Stomach (tissue), 9 donors: Measurements from ENCODE around the gene NPTX1. TPM values are rescaled to one million over a fixed set of nuclear protein-coding genes. Genes with fewer than 3 reads are reported as not detected.

Source experiments
- DNase-seq, 2 donors: peaks; one replicate each; pipeline versions ENCODE4 v3.0.0 to v3.0.0-alpha.2; 2013 to 2019
- H3K27ac ChIP-seq, 5 donors: fragments of 200-600 bp in 4 of 5; sonication (generic) in 4 of 5; one replicate each; pipeline ENCODE4 v1.5.1; 2013 to 2019; ENCODE audit warnings: mild to moderate bottlenecking in 1 of 5, moderate library complexity in 1 of 5
- H3K27me3 ChIP-seq, 3 donors: fragments of 200-600 bp; sonication (generic); one replicate each; pipeline ENCODE4 v1.5.1; 2017 to 2019; ENCODE audit warnings: mixed run types in 1 of 3
- H3K36me3 ChIP-seq, 4 donors: fragments of 200-600 bp; sonication (generic); 1 replicate in 3 of 4; 2 replicates in 1 of 4; pipeline ENCODE4 v1.5.1; 2016 to 2019
- H3K4me1 ChIP-seq, 4 donors: fragments of 200-600 bp; sonication (generic); one replicate each; pipeline ENCODE4 v1.5.1; 2016 to 2019
- H3K4me3 ChIP-seq, 4 donors: fragments of 200-600 bp; sonication (generic) in 3 of 4; one replicate each; pipeline ENCODE4 v1.5.1; 2016 to 2019; ENCODE audit warnings: mild to moderate bottlenecking in 1 of 4
- H3K9me3 ChIP-seq, 4 donors: fragments of 200-600 bp; sonication (generic); one replicate each; pipeline ENCODE4 v1.5.1; 2016 to 2019
- EP300 ChIP-seq: sonication (generic); formaldehyde crosslinking; IDR thresholded peaks from one replicate; pipeline ENCODE4 v1.6.1; 2017; ENCODE audit warnings: antibody characterized with exemption
- POLR2A ChIP-seq, 4 donors: fragments of 450-650 bp; IDR thresholded peaks; one replicate each; pipeline ENCODE4 v1.6.1; 2016; ENCODE audit warnings: antibody characterized with exemption in 4 of 4, control low read depth in 2 of 4, mild to moderate bottlenecking in 1 of 4, moderate library complexity in 1 of 4
- POLR2AphosphoS5 ChIP-seq, 3 donors: sonication (generic); formaldehyde crosslinking; IDR thresholded peaks; one replicate each; pipeline ENCODE4 v1.6.1; 2016; ENCODE audit warnings: antibody characterized with exemption in 3 of 3
- WGBS, 5 donors: extraction: QIAGEN DNeasy Blood & Tissue Kit in 3 of 5; methylation state at CpG; one replicate each; pipeline versions ENCODE4 v1.1.5 to v1.1.7; 2013 to 2018; 5-methylcytosine and 5-hydroxymethylcytosine counted together
- intact Hi-C: fragments of 100-400 bp; cut with DNase I; formaldehyde crosslinking; loops from one replicate; pipeline ENCODE4 v1.15.1; 2023; ENCODE audit warnings: low total_unique reads
- polyA plus RNA-seq, 3 donors: library from polyadenylated mRNA; stranded (reverse); fragments of 200-250 nt; gene quantifications; one replicate each; pipeline ENCODE4 v1.2.3, GENCODE V29; 2013
- total RNA-seq, 5 donors: library from RNA; depleted of rRNA; stranded (reverse); fragments of >200 nt; gene quantifications; one replicate each; pipeline versions ENCODE4 v1.1.0 to v1.2.3, GENCODE V29; 2014 to 2016
- TF ChIP-seq, protein P1 (sequence below), 7 experiments: fragments of 450-650 bp in 4 of 7; fragments of 200-600 bp in 3 of 7; sonication (generic) in 3 of 7; IDR thresholded peaks; one replicate each; pipeline ENCODE4 v1.5.1; 2016 to 2019; ENCODE audit warnings: antibody characterized with exemption in 7 of 7, control low read depth in 2 of 7, mild to moderate bottlenecking in 1 of 7
- donor health status: healthy with polysubstance abuse.
- donor health status: Bipolar disorder and iron deficiency.
- donor health status: healthy.

Gene NPTX1
- total and polyA plus RNA-seq, 8 donors = 0.31 to 9.3 (median 2.0) TPM; not detected in 1

DNA sequence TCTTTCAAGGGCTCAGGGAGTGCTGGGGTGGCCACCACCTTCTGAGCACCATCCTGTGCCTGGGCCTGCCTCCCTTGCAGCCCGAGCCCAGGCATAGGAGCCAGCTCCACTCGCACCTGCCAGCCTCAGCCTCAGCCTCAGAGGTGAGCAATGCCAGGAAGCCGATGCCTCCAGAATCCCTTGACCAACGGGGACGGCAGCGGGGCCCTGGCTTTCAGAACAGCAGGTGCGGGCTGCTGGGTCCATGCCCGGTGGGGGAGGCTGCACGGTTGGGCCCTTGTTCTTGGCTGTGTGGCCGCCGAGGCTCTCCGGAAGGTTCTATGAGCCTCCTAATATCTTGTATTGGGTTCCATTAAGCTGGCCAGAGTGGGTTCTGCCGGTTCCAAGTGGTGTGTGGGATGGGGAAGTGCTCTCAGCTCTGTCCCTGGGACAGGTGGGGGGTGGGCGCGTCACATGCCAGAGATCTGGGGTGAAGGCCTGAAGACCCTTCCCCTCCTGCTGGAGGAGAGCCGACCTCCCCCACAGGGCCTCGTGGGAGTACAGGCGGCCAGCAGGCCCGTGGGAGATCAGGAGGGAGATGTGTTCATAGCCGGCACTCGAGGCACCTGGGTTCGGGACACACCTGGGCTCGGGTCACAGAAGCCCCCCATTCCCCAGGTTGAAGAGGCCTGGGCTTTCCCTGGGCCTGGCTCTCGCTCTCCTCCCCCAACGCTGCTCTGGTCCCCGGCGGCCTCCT is 27.0 kb downstream of the NPTX1 start:
- no peak for DNase-seq
- WGBS, 5 donors = 78 to 93% (median 84%) methylated on average over 15 to 27 of the region's 27 CpGs
- intact Hi-C loops = no loop called here

DNA sequence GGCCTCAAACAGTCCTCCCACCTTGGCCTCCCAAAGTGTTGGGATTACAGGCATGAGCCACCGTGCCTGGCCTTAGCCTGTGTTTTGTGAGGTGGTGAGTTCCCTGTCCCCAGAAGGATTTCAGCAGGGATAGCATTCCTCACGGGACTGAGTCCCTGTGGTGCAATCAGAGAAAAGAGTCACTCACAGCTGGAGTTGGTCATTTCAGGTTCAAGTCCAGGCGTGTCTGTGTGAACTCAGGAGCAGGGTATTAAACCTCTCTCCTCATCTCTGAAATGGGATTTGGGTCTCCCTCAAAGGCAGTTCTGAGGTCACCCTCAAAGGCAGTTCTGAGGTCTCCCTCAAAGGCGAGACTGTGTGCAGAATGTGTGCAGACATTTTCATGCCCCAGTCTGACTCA is 28.6 kb downstream of the NPTX1 start:
- DNase-seq = no peak
- H3K4me3 ChIP-seq = no peak overlapping the region
- H3K4me1 ChIP-seq = peaks cover 0 to 14% (median 9%) of the 10 kb centered on the region in 4 donors
- H3K27ac ChIP-seq = no peak overlapping the region
- 82 to 88% (median 84%) methylated on average over 4 of the region's 4 CpGs for WGBS, 5 donors
- intact Hi-C loops = no loop called here
- H3K9me3 ChIP-seq = no peaks in the 10 kb centered on the region
- H3K36me3 ChIP-seq = no peaks in the 10 kb centered on the region
- TF ChIP-seq POLR2AphosphoS5 (IDR thresholded peaks at IDR 0.05) (no peak), EP300 (no peak), POLR2A (IDR thresholded peaks at IDR 0.05) (no peak)
- TF ChIP-seq, protein P1, sequence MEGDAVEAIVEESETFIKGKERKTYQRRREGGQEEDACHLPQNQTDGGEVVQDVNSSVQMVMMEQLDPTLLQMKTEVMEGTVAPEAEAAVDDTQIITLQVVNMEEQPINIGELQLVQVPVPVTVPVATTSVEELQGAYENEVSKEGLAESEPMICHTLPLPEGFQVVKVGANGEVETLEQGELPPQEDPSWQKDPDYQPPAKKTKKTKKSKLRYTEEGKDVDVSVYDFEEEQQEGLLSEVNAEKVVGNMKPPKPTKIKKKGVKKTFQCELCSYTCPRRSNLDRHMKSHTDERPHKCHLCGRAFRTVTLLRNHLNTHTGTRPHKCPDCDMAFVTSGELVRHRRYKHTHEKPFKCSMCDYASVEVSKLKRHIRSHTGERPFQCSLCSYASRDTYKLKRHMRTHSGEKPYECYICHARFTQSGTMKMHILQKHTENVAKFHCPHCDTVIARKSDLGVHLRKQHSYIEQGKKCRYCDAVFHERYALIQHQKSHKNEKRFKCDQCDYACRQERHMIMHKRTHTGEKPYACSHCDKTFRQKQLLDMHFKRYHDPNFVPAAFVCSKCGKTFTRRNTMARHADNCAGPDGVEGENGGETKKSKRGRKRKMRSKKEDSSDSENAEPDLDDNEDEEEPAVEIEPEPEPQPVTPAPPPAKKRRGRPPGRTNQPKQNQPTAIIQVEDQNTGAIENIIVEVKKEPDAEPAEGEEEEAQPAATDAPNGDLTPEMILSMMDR (IDR thresholded peaks at IDR 0.05) = no peak
- H3K27me3 ChIP-seq = peaks cover 0 to 18% (median 0%) of the 10 kb centered on the region in 3 donors

More for the DNA sequence above, 27.0 kb downstream of the NPTX1 start:
- peaks cover 0 to 2% (median 0%) of the 10 kb centered on the region in 3 donors for H3K27me3 ChIP-seq
- H3K4me3 ChIP-seq = no peak overlapping the region
- TF ChIP-seq, protein P1 (IDR thresholded peaks at IDR 0.05) = no peak
- TF ChIP-seq POLR2A (IDR thresholded peaks at IDR 0.05) (no peak), EP300 (no peak), POLR2AphosphoS5 (IDR thresholded peaks at IDR 0.05) (no peak)
- no peaks in the 10 kb centered on the region for H3K36me3 ChIP-seq
- H3K4me1 ChIP-seq = peaks cover 11 to 26% (median 19%) of the 10 kb centered on the region in 4 donors
- no peaks in the 10 kb centered on the region for H3K9me3 ChIP-seq
- peak overlapping the region in 2 of 5 donors; percentile 43 to 56 for H3K27ac ChIP-seq

DNA sequence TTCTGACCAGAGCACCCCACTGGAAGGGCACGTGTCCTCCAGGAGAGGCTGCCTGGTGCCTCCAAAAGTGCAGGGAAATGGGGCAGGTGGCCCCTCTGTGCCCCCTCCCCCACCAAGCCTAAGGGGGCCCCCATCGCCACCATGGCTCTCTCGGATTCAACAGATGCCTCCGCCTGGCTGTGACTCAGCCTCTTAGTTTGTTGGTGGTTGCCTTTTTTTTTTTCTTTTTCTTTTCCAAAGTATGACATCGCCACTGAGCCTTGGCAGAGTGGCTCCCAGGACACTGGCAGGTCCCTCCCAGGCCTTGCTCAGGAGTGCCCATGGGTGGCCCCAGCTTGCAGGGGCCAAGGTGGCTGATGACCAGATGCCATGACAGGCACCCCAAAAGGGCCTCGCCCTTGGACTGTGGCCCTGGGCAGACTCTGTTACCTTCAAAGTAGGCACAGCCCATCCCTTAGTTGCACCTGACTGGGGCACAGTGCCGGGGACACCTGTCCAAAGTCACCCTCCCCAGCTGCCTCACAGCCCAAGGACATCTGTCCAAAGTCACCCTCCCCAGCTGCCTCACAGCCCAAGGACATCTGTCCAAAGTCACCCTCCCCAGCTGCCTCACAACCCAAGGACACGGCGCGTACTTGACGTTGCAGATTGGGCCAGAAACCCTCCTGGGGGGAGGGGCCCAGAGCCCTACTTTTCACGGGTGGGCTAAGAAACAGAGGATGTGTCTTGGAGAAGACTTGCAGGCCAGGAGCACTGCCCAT is 29.6 kb downstream of the NPTX1 start:
- intact Hi-C loops = no loop called here
- peaks cover 0 to 27% (median 0%) of the 10 kb centered on the region in 3 donors for H3K27me3 ChIP-seq
- no peak overlapping the region for H3K27ac ChIP-seq
- H3K4me3 ChIP-seq = no peak overlapping the region
- 59 to 79% (median 73%) methylated on average over 12 of the region's 12 CpGs for WGBS, 5 donors
- H3K36me3 ChIP-seq = no peaks in the 10 kb centered on the region
- H3K9me3 ChIP-seq = no peaks in the 10 kb centered on the region
- TF ChIP-seq, protein P1 (IDR thresholded peaks at IDR 0.05) = no peak
- TF ChIP-seq POLR2A (IDR thresholded peaks at IDR 0.05) = no peak
- no peak for TF ChIP-seq EP300
- no peak for TF ChIP-seq POLR2AphosphoS5 (IDR thresholded peaks at IDR 0.05)
- peaks cover 0 to 14% (median 9%) of the 10 kb centered on the region in 4 donors for H3K4me1 ChIP-seq
- DNase-seq = no peak

DNA sequence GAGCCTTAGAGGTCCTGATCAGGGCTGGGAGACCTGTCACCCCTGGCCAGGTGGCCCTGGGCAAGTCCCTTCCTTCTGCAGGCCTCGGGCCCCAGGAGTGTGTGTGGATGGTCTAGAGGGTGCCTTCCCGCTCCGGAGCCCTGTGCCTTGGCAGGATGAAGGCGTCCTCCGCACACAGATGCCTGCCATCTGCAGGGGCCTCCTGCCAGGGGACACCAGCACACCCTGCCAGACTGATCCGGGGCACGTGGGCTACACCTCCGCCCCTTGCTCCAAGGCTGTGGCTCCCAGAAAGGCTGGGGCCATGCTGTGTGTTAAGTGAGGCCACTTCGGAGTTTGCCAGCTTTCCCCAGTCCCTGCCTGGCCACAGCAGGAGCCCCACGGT is 30.7 kb downstream of the NPTX1 start:
- Histone ChIP-seq H3K27me3 (peaks cover 0 to 27% (median 0%) of the 10 kb centered on the region in 3 donors), H3K27ac (no peak overlapping the region), H3K4me1 (peaks cover 0 to 12% (median 8%) of the 10 kb centered on the region in 4 donors), H3K9me3 (no peaks in the 10 kb centered on the region), H3K4me3 (no peak overlapping the region), H3K36me3 (peaks cover 0 to 3% (median 0%) of the 10 kb centered on the region in 4 donors)
- 66 to 82% (median 75%) methylated on average over 4 to 10 of the region's 10 CpGs; no CpG with 5 or more reads in 1 of the 5 donors for WGBS, 5 donors
- no peak for DNase-seq
- TF ChIP-seq, protein P1 (IDR thresholded peaks at IDR 0.05) = no peak
- TF ChIP-seq POLR2AphosphoS5 (IDR thresholded peaks at IDR 0.05) (no peak), EP300 (no peak), POLR2A (IDR thresholded peaks at IDR 0.05) (no peak)
- intact Hi-C loops = no loop called here
